GM12878 (cell line): ENCODE data around the gene PIGZ. TPM values are rescaled to one million over a fixed set of nuclear protein-coding genes. Genes with fewer than 3 reads are reported as not detected.

Experiments used
- ATAC-seq: fragments of 200-7000 bp; cut with Tn5 transposase; 3 replicates; pipeline ENCODE4 v1.9.1; 2020; ENCODE audit warnings: mild to moderate bottlenecking, moderate library complexity
- BruUV-seq: library from RNA; stranded (reverse); fragments of 400-500 nt; replicated peaks from 2 replicates; lab custom pipeline; 2021; lab: Mats Ljungman, UMichigan
- CTCF ChIA-PET: fragments of 300-600 bp; sonication (Branson Sonifier 250); formaldehyde crosslinking; extraction: SDS; loops from one replicate; lab custom pipeline; 2021; ENCODE audit warnings: inconsistent platforms; lab: Yijun Ruan, JAX
- POLR2A ChIA-PET: fragments of 350-600 bp; formaldehyde crosslinking; extraction: SDS; loops from one replicate; lab custom pipeline; 2021; ENCODE audit warnings: inconsistent platforms; lab: Charles Lee
- RAD21 ChIA-PET: fragments of 300-600 bp; sonication (Branson Sonifier 250); formaldehyde crosslinking; loops from one replicate; lab custom pipeline; 2023; ENCODE audit warnings: antibody characterized with exemption; ENCODE audit not compliant: unreplicated experiment; lab: Charles Lee
- SMC1A ChIA-PET: fragments of 300-600 bp; sonication (Branson Sonifier 250); formaldehyde crosslinking; loops from one replicate; lab custom pipeline; 2023; ENCODE audit not compliant: unreplicated experiment, uncharacterized antibody; lab: Charles Lee
- DNase-seq: peaks from one replicate; pipeline ENCODE4 v3.0.0-alpha.2; 2011; ENCODE audit warnings: low read depth, low spot score
- FAIRE-seq: peaks from 3 replicates; lab custom pipeline; 2011; peaks lifted over from hg19 to GRCh38; lab: Jason Lieb, UNC
- H2AFZ ChIP-seq: 2 replicates; pipeline ENCODE4 v1.6.0; 2011; ENCODE audit warnings: low read depth, low read length, control low read depth; ENCODE audit not compliant: control insufficient read depth
- H3K27ac ChIP-seq: 2 replicates; pipeline ENCODE4 v1.5.1; 2011; ENCODE audit warnings: control low read depth; ENCODE audit not compliant: control insufficient read depth, insufficient read depth
- H3K27me3 ChIP-seq, 2 experiments: replicated peaks in 1 of 2; 2 replicates each; pipeline versions ENCODE4 v1.6.0 to v1.6.1; 2011; ENCODE audit warnings: low read length in 1 of 2; ENCODE audit not compliant: control insufficient read depth in 2 of 2, insufficient read depth in 2 of 2
- H3K36me3 ChIP-seq, 2 experiments: 2 replicates each; pipeline ENCODE4 v1.5.1; 2011; ENCODE audit warnings: low read length in 1 of 2; ENCODE audit not compliant: control insufficient read depth in 2 of 2, insufficient read depth in 2 of 2
- H3K4me1 ChIP-seq: 2 replicates; pipeline ENCODE4 v1.6.1; 2011; ENCODE audit warnings: mild to moderate bottlenecking, low read length, moderate library complexity, mixed read lengths; ENCODE audit not compliant: control insufficient read depth, insufficient read depth
- H3K4me2 ChIP-seq: 2 replicates; pipeline ENCODE4 v1.6.0; 2011; ENCODE audit warnings: control low read depth; ENCODE audit not compliant: control insufficient read depth, insufficient read depth
- H3K4me3 ChIP-seq: fragments of 200-600 bp; sonication (generic); 2 replicates; pipeline ENCODE4 v1.5.1; 2016
- H3K79me2 ChIP-seq: 2 replicates; pipeline ENCODE4 v1.6.0; 2011; ENCODE audit warnings: low read length; ENCODE audit not compliant: control insufficient read depth, insufficient read depth
- H3K9ac ChIP-seq: 2 replicates; pipeline ENCODE4 v1.8.0; 2011; ENCODE audit warnings: low read length, control low read depth, mixed read lengths; ENCODE audit not compliant: control insufficient read depth, insufficient read depth
- H3K9me3 ChIP-seq: replicated peaks from 3 replicates; pipeline ENCODE4 v1.5.1; 2011; ENCODE audit warnings: mild to moderate bottlenecking, low read length; ENCODE audit not compliant: control insufficient read depth, insufficient read depth
- H4K20me1 ChIP-seq: 2 replicates; pipeline ENCODE4 v1.6.0; 2011; ENCODE audit not compliant: control insufficient read depth, insufficient read depth
- CBX5 ChIP-seq: sonication (generic); IDR thresholded peaks from 2 replicates; pipeline ENCODE4 v1.6.1; 2016; ENCODE audit warnings: low read depth, moderate library complexity, mild to moderate bottlenecking, inconsistent platforms
- CEBPB ChIP-seq, 2 experiments: fragments of 150-350 bp in 1 of 2; IDR thresholded peaks; 2 replicates each; pipeline ENCODE4 v1.6.1; 2012 to 2014; ENCODE audit warnings: low read depth in 2 of 2, low read length in 2 of 2, borderline replicate concordance in 1 of 2, inconsistent platforms in 1 of 2
- HDGF ChIP-seq: fragments of 450-650 bp; IDR thresholded peaks from 2 replicates; pipeline ENCODE4 v1.6.1; 2016; ENCODE audit warnings: antibody characterized with exemption
- IRF4 ChIP-seq: IDR thresholded peaks from 2 replicates; pipeline ENCODE4 v1.6.1; 2011; ENCODE audit warnings: low read depth, low read length
- MEF2A ChIP-seq: IDR thresholded peaks from 2 replicates; pipeline ENCODE4 v1.6.1; 2011; ENCODE audit warnings: low read depth, mild to moderate bottlenecking, low read length, moderate library complexity; ENCODE audit not compliant: insufficient read depth
- MEF2B ChIP-seq: fragments of 450-650 bp; IDR thresholded peaks from 2 replicates; pipeline ENCODE4 v1.6.1; 2018; ENCODE audit warnings: mild to moderate bottlenecking, moderate library complexity; ENCODE audit not compliant: partially characterized antibody, poor library complexity, severe bottlenecking
- PML ChIP-seq: IDR thresholded peaks from 2 replicates; pipeline ENCODE4 v1.6.1; 2012; ENCODE audit warnings: low read length, inconsistent platforms
- POLR2AphosphoS2 ChIP-seq: IDR thresholded peaks from 2 replicates; pipeline ENCODE4 v1.6.1; 2011; ENCODE audit warnings: low read depth, mild to moderate bottlenecking, low read length, improper control_type of control experiment, moderate library complexity
- RCOR1 ChIP-seq: conservative IDR thresholded peaks from 2 replicates; pipeline ENCODE4 v1.6.1; 2012; ENCODE audit warnings: low read depth, low read length, improper control_type of control experiment
- SREBF2 ChIP-seq: IDR thresholded peaks from 2 replicates; pipeline ENCODE4 v1.6.1; 2012; ENCODE audit warnings: mild to moderate bottlenecking, low read length
- TCF3 ChIP-seq: IDR thresholded peaks from 2 replicates; pipeline ENCODE4 v1.6.1; 2012; ENCODE audit warnings: low read depth, mild to moderate bottlenecking, low read length, borderline replicate concordance; ENCODE audit not compliant: insufficient read depth
- ZBTB40 ChIP-seq: fragments of 450-650 bp; IDR thresholded peaks from 2 replicates; pipeline ENCODE4 v1.6.1; 2016; ENCODE audit warnings: mild to moderate bottlenecking, moderate library complexity, borderline replicate concordance
- WGBS: methylation state at CpG from one replicate; pipeline ENCODE4 v1.1.6; 2016; ENCODE audit warnings: low lambda C conversion rate; ENCODE audit not compliant: insufficient replicate concordance, insufficient coverage; ENCODE audit errors: missing lambda C conversion rate; 5-methylcytosine and 5-hydroxymethylcytosine counted together
- in situ Hi-C: fragments of 300-500 bp; cut with MboI; formaldehyde crosslinking; loops from 9 replicates; pipeline ENCODE4 v1.14.3; 2018; ENCODE audit warnings: mixed read lengths
- intact Hi-C: fragments of 100-400 bp; cut with micrococcal nuclease; formaldehyde crosslinking; loops from one replicate; pipeline ENCODE4 v1.14.2; 2022; ENCODE audit not compliant: unreplicated experiment
- polyA plus RNA-seq, 11 experiments: library from polyadenylated mRNA; depleted of rRNA in 4 of 11; unstranded in 6 of 11; stranded (reverse) in 5 of 11; fragments of >200 nt; fragmentation: Nextera tagmentation in 4 of 11; fragmentation: Illumina TruSeq in 1 of 11; extraction: Ambion mirVana in 4 of 11; extraction: Trizol in 1 of 11; gene quantifications; 1 replicate in 1 of 11; 2 replicates in 10 of 11; pipeline versions ENCODE4 v1.2.1 to v1.2.3, GENCODE V29; 2011 to 2016; ENCODE audit warnings: inconsistent platforms in 2 of 11, missing spikeins in 2 of 11, low read depth in 1 of 11
- total RNA-seq, 4 experiments: library from RNA; depleted of rRNA in 3 of 4; stranded (reverse); fragments of >200 nt in 3 of 4; fragmentation: Illumina TruSeq in 1 of 4; extraction: Trizol in 1 of 4; gene quantifications; 2 replicates each; pipeline versions ENCODE4 v1.2.1 to v1.2.3, GENCODE V29; 2013 to 2021
- TF ChIP-seq, protein P1 (sequence below): IDR thresholded peaks from 2 replicates; pipeline ENCODE4 v1.6.1; 2011; ENCODE audit warnings: mild to moderate bottlenecking, low read depth, low read length, moderate library complexity; ENCODE audit not compliant: insufficient replicate concordance
- TF ChIP-seq, protein P2 (sequence below): fragments of 450-650 bp; IDR thresholded peaks from 2 replicates; pipeline ENCODE4 v1.6.1; 2018; ENCODE audit warnings: mild to moderate bottlenecking, low read depth, moderate library complexity; ENCODE audit not compliant: partially characterized antibody
- TF ChIP-seq, protein P3 (sequence below): fragments of 150-350 bp; IDR thresholded peaks from 2 replicates; pipeline ENCODE4 v1.6.1; 2014; ENCODE audit warnings: mild to moderate bottlenecking, low read depth, low read length

Gene PIGZ
- total and polyA plus RNA-seq, 10 of the 15 experiments (the other 5 are each of a cell fraction or from before 2014, with no cell fraction given) = 0.06 to 1.2 (median 0.64) TPM

DNA sequence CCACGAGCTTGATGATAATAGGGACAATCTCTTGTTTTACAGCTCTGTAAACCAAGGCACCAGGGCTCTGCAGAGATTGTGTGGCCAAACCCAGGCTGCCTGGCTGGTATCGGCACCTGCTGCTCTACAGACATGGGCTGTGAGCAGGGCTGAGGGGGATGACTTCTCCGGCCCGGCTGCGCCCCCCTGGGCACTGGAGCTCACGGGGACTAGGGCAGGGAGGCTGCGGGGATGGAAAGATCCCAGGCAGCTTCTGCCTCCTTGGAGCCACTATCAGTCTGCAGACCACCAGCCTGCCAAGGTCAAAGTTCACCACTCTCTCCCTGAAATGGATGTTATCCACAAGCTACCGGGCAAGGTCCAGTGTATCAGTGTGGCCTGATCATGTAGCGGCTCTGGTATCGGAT is 22.0 kb upstream of the PIGZ start:
- Histone ChIP-seq H4K20me1 (no peaks in the 10 kb centered on the region), H3K4me1 (no peaks in the 10 kb centered on the region), H3K27ac (no peak overlapping the region), H3K36me3 (no peaks in the 10 kb centered on the region), H3K9me3 (no peaks in the 10 kb centered on the region), H3K9ac (no peak overlapping the region), H2AFZ (no peak overlapping the region), H3K27me3 (no peaks in the 10 kb centered on the region), H3K4me2 (no peak overlapping the region), H3K79me2 (no peaks in the 10 kb centered on the region), H3K4me3 (no peak overlapping the region)
- 86% methylated on average over 10 of the region's 10 CpGs for WGBS
- ATAC-seq (no peak), DNase-seq (no peak), FAIRE-seq (no peak)
- in situ Hi-C loops (loop anchor here (25.0 kb wide), 1 partner anchor 522 kb away; no protein-coding TSS in a partner anchor), intact Hi-C loops (no loop called here)
- SMC1A ChIA-PET = interaction anchor here (1.4 to 1.5 kb wide), 2 partner anchors 12 to 153 kb away, joined by 3 to 4 read pairs; no protein-coding TSS in a partner anchor
- RAD21 ChIA-PET = no interaction called here
- BruUV-seq = no TSS peak
- POLR2A ChIA-PET = no interaction called here
- CTCF ChIA-PET = interaction anchor here (0.7 to 1.5 kb wide), 3 partner anchors 10 to 193 kb away, joined by 3 to 5 read pairs (median 3); no protein-coding TSS in a partner anchor
- TF ChIP-seq MEF2B (no peak), IRF4 (no peak), CBX5 (no peak), POLR2AphosphoS2 (no peak), TCF3 (no peak), PML (no peak), SREBF2 (no peak), ZBTB40 (no peak), MEF2A (no peak), HDGF (no peak), CEBPB (IDR thresholded peaks at IDR 0.05; ENCODE audit: borderline replicate concordance in 1 of 2, low read depth in 2 of 2, low read length in 2 of 2) (no peak), RCOR1 (no peak)
- TF ChIP-seq, protein P1, sequence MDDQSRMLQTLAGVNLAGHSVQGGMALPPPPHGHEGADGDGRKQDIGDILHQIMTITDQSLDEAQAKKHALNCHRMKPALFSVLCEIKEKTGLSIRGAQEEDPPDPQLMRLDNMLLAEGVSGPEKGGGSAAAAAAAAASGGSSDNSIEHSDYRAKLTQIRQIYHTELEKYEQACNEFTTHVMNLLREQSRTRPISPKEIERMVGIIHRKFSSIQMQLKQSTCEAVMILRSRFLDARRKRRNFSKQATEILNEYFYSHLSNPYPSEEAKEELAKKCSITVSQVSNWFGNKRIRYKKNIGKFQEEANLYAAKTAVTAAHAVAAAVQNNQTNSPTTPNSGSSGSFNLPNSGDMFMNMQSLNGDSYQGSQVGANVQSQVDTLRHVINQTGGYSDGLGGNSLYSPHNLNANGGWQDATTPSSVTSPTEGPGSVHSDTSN = no peak
- TF ChIP-seq, protein P2, sequence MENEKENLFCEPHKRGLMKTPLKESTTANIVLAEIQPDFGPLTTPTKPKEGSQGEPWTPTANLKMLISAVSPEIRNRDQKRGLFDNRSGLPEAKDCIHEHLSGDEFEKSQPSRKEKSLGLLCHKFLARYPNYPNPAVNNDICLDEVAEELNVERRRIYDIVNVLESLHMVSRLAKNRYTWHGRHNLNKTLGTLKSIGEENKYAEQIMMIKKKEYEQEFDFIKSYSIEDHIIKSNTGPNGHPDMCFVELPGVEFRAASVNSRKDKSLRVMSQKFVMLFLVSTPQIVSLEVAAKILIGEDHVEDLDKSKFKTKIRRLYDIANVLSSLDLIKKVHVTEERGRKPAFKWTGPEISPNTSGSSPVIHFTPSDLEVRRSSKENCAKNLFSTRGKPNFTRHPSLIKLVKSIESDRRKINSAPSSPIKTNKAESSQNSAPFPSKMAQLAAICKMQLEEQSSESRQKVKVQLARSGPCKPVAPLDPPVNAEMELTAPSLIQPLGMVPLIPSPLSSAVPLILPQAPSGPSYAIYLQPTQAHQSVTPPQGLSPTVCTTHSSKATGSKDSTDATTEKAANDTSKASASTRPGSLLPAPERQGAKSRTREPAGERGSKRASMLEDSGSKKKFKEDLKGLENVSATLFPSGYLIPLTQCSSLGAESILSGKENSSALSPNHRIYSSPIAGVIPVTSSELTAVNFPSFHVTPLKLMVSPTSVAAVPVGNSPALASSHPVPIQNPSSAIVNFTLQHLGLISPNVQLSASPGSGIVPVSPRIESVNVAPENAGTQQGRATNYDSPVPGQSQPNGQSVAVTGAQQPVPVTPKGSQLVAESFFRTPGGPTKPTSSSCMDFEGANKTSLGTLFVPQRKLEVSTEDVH = no peak
- TF ChIP-seq, protein P3, sequence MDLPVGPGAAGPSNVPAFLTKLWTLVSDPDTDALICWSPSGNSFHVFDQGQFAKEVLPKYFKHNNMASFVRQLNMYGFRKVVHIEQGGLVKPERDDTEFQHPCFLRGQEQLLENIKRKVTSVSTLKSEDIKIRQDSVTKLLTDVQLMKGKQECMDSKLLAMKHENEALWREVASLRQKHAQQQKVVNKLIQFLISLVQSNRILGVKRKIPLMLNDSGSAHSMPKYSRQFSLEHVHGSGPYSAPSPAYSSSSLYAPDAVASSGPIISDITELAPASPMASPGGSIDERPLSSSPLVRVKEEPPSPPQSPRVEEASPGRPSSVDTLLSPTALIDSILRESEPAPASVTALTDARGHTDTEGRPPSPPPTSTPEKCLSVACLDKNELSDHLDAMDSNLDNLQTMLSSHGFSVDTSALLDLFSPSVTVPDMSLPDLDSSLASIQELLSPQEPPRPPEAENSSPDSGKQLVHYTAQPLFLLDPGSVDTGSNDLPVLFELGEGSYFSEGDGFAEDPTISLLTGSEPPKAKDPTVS = no peak
